Hematopoietic multipotent progenitor cell treated with erythropoietin and hydrocortisone succinate and interleukin-3 and kit ligand, for 15 days (in vitro differentiated cells): ENCODE data around the gene TMEM120A.
A peak's percentile ranks its signal among the peaks of the same experiment; 100 is the strongest.

Experiments
- DNase-seq: peaks from one replicate; pipeline ENCODE4 v3.0.0-alpha.2; 2015; ENCODE audit warnings: low spot score

Gene TMEM120A

DNA sequence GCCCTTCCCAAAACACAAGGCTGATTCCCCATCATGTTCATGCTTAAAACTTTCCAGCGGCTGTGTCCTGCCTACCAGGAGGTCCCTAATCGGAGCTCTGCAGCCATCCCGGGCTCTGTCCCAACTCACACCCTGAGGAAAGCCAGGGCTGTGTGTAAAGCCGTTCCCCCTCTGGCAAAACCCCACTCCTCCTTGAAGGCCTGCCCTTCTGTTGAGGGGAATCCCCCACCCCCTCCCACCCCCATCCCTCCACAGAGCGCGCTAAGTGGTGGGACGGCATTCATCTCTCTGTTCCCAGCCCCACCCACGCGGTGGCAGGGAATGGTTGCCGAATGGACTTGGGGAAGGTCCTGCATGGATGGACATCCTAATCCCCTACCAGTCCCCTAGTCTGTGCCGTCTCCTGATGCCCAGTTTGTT lies 667 bp upstream of the TMEM120A start:
- DNase-seq = no peak

DNA sequence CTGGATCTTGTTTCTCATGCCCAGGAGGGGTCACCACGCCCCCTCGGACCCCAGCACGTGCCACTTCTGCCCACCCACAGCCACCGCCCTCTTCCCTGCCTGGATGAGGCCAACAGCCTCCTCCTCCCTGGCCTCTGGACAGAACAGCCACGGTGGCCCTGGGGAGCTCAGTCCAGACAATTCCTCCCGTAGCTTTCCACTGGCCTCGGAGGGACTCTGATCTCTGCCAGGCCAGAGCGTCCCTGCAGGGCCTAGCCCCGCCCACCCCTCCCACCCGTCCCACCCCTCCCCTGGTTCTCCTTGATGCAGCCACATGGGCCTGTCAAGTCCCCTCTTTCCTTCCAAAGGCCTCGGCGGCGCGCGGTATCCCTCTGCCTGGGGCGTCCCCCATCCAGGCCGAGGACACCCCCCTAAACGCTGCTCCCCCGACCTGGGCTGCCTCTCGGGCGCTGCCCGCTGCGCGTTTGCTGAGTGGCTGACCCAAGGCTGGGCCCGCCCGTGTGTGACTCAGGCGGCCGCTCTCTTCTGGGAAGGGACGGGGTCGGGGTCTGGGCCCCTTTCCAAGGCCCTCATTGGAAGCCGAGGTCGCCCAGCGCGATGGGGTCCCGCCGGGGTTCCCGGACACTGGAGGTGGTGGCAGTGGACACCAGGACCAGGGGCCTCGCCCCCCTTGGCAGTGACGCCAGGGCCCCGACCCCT lies 557 bp downstream of the TMEM120A start:
- DNase-seq = no peak

DNA sequence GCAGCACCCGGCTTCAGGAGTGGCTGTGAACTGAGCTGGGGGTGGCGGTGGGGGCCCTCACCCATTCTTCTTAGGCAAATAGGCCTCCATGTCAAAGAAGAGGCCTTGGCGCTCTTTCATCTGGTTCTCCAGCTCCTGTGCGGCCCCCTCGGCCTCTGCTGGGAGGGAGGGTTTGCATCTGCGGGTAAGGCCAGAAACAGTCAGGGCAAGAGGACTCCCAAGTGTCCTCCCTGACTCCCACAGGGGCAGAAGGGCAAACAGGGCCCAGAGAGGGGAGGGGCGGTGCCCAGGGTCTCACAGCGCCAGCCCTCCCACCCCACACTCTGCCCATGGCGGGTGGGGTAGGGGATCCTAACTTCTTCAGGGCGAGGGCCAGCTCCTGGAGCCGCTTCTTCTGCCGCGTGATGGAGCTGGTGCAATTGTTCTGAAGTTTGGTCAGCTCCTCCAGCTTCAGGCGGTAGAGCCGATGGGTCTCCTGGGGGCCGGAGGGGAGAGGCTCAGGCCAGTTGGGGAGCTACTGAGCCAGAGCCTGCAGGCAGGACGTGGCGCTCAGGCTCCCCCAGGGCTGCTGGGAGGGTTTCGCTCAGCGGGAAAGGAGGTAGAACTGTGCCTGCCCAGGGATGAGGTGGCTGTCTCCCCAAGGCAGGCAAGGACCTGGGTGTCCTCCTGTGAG lies 2.2 kb downstream of the TMEM120A start:
- no peak for DNase-seq

DNA sequence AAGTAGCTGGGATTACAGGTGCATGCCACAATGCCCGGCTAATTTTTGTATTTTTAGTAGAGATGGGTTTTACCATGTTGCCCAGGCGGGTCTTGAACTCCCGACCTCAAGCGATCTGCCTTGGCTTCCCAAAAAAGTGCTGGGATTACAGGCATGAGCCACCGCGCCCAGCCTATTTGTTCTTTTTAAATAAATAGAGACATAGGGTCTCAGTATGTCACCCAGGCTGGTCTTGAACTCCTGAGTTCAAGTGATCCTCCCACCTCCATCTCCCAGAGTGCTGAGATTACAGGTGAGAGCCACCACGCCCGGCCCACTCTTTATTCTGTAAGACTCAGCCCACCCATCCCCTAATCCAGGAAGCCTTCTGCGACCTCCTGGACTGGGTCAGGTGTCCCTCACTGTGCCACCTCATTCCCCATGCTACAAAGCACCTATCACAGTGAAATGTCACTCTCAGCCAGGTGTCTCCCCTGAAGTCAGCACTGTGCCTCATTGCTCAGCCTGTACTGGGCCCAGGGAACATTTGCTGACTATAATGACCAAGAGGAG lies 2.8 kb downstream of the TMEM120A start:
- no peak for DNase-seq

DNA sequence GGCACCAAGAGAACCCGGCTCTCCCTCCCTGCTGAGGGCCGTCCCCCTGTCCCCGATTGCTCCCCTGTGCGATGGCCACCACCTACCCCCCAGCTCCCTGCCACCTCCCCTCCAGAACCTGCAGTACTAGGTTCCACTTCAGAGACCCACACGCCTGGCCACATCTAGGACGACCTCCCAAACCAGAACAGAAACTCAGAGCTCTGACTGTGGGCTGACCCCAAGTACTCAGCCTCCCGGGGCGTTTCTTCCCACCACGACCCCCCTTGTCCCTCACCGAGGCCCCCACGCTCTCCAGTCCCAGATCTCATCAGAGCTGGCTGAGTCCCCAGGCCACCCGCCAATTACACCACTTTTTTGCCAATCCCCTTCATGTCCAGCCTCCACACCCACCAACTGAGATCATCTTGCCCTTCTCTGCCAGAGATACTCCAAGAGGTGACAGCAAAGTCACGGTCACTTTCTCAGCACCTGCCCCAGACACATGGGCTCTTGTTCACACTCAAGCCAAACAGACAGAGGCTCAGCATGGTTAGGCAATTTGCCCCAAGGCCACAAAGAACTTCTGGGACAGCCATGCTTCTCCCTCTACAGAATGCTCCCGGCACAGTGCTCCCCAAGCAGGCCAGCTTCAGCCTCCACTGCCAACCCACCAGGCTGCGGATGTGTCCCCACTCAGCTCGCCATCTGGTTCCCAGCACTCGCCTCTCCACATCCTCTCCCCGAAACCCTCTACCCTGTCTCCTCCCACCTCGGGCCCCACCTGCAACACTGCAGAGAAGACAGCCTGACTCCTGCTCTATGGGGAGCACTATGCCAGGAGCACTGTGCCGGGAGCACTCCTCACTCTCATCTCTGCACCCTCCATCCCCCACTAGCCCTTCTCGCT lies 4.7 kb downstream of the TMEM120A start:
- no peak for DNase-seq

DNA sequence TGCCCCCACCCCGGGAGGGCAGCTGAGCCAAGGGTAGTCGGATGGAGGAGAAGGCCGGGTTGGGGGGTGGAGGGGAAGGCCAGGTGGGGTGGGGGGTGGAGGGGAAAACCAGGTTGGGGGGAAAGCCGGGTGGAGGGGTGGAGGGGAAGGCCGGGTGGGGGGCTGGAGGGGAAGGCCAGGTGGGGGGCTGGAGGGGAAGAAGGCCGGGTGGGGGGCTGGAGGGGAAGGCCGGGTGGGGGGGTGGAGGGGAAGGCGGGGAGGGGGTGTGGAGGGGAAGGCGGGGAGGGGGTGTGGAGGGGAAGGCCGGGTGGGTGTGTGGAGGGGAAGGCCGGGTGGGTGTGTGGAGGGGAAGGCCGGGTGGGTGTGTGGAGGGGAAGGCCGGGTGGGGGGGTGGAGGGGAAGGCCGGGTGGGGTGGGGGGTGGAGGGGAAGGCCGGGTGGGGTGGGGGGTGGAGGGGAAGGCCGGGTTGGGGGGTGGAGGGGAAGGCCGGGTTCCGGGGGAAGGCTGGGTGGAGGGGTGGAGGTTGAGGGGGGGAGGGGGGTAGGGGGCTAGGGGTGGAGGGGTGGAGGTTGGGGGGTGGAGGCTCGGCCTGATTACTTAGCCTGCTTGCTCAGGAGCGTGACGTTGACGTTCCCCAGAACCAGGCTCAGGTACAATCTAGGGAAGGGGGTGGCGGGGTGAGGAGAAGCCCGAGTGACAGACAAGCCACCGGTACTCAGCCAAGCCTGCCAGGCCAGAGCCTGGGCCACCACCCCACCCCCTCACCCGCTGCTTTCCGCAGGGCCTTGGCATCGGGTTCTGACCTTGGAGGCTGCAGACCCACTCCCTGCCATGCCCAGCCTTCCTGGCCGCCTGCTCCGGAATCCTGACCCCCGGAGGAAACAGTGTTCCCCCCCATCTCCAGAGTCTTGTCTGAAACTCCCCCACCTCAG lies 5.6 kb downstream of the TMEM120A start:
- no peak for DNase-seq

DNA sequence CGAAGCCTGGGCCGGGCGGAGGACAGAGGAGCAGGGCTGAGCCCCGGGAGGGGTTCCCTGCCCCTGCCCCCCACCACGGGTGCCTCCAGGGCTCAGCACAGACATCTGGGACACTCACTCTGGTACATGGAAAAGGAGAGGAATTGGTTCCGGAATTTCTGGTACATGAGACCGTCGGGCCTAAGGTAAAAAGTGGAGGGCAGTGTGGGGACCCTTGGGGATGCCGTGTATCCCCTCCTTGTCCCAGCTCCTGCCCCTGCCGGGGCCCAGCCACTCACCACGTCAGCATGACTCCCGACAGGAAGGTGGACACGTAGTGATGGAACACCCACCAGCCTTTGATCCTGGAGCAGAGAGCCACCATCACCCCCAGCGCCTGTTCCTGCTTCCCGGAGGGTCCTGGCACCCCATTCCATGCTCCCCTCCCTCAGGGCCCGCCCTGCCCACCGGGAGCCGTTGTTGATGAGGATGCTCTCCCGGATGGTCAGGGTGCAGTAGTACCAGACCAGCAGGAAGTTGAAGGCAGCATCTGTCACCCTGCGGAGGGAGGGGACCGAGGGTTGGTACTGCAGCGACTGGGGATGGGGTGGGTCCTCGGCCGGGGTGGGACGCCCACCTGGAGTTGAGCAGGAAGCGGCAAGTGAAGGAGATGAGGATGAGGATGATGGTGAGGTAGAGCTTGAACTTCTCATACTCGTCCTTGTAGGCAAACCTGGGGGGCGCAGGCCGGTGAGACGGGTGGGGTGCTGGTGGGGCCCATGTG lies 6.4 kb downstream of the TMEM120A start:
- DNase-seq = no peak

DNA sequence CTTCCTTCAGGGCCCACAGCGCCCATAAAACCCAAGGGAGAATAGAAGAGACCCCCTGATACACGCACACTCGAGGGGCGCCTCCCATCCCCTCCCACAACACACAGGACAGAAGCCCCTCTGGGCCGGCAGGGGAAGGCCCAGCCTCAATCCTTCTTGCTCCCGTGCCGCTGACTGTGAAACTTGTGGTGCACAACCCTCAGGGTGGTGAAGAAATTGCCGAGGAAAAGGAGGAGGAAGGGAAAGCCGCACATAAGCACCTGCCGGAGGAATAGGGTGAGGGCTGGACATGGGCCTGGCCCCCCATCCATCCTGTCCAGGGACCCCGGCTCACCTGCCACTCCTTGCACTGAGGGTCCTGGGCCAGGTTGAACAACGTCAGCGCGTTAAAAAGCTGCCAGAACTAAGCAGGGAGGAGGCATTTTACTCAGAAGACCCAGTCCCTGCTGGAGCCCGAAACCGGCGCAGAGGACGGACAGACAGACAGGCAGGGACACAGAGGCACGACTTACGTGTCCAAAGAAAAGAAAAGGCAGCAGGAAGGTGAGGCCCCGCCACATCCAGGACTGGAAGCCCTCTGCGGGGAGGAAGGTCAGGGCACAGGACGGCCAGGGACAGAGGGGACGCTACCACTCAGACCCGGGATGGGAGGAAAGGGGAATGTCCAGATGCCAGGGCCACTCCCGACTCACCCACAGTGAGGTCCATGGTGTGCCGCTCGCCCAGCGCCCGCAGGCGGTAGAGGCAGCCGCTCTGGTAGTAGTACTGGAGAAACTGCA lies 7.2 kb downstream of the TMEM120A start:
- DNase-seq = no peak

DNA sequence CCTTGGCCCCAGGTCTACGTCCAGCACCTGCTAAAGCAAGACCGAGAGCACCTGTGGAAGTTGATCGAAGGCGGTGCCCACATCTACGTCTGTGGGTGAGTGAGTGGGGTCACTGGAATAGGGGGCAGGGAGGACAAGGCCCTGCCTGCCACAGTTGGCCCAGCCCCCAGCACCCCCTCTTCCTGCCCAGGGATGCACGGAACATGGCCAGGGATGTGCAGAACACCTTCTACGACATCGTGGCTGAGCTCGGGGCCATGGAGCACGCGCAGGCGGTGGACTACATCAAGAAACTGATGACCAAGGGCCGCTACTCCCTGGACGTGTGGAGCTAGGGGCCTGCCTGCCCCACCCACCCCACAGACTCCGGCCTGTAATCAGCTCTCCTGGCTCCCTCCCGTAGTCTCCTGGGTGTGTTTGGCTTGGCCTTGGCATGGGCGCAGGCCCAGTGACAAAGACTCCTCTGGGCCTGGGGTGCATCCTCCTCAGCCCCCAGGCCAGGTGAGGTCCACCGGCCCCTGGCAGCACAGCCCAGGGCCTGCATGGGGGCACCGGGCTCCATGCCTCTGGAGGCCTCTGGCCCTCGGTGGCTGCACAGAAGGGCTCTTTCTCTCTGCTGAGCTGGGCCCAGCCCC lies 8.1 kb downstream of the TMEM120A start:
- DNase-seq = no peak

DNA sequence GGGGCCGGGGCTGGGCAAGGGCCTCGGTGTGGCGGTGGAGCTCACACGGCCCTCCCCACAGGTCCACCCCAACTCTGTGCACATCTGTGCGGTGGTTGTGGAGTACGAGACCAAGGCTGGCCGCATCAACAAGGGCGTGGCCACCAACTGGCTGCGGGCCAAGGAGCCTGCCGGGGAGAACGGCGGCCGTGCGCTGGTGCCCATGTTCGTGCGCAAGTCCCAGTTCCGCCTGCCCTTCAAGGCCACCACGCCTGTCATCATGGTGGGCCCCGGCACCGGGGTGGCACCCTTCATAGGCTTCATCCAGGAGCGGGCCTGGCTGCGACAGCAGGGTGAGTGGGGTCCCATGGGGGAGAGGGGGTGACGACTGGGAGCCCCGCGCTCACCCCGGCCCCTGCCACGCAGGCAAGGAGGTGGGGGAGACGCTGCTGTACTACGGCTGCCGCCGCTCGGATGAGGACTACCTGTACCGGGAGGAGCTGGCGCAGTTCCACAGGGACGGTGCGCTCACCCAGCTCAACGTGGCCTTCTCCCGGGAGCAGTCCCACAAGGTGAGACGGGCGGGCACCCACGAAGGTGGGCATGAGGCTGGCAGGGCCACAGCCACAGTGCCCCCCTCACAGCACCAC lies 8.8 kb downstream of the TMEM120A start:
- peak; percentile 29 for DNase-seq

DNA sequence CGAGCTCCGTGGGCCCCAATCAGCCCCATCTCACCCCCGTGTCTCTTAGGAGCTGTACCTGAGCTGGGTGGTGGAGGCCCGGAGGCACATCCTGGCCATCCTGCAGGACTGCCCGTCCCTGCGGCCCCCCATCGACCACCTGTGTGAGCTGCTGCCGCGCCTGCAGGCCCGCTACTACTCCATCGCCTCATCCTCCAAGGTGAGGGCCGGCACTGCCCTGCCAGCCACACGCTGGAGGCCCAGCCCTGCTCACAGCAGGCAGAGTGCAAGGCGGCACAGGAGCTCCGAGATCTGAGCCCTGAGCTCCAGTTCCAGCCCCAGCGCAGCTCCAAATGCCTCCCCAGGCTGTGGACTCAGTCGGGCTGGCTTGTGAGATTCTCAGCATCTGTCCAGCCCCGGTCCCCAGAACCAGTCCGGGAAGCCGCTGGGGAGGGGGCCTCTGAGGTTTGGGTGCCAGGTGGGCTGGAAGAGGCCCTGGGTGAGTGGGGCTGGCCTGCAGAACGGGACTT lies 9.3 kb downstream of the TMEM120A start:
- no peak for DNase-seq

DNA sequence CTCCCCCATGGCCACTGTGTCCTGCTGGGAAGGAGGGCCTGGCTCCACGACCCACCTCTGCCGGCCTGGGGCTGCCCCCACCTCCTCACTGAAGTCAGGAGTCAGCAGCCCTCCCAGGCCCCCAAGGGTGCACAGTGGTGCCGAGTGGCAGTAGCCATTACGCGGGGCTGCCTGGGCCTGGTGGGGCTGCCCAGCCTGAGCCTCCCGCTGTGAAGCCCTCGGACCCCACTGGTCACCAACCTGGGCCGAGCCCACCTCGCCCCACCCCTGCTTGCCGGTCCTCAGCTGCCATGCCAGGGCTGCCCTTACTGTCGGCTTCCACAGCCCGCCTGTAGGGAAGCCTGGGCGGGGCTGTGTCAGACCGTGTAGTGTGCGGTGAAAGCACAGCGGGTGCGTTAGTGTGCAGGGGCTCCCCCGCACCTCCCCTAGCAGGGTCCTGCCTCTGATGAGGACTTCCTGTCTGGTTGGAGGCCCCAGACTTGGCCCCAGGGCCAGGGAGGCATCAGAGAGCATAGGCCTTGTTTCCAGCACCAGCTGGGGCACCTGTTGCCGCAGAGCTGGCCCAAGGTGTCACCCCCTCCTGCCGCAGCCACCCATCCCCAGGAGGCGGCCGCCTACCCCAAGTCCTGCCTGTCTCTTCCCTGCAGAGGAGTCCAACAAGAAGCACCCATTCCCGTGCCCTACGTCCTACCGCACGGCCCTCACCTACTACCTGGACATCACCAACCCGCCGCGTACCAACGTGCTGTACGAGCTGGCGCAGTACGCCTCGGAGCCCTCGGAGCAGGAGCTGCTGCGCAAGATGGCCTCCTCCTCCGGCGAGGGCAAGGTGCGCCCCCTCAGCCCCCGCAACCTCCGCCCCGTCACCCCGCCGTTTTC lies 10.0 kb downstream of the TMEM120A start:
- no peak for DNase-seq

DNA sequence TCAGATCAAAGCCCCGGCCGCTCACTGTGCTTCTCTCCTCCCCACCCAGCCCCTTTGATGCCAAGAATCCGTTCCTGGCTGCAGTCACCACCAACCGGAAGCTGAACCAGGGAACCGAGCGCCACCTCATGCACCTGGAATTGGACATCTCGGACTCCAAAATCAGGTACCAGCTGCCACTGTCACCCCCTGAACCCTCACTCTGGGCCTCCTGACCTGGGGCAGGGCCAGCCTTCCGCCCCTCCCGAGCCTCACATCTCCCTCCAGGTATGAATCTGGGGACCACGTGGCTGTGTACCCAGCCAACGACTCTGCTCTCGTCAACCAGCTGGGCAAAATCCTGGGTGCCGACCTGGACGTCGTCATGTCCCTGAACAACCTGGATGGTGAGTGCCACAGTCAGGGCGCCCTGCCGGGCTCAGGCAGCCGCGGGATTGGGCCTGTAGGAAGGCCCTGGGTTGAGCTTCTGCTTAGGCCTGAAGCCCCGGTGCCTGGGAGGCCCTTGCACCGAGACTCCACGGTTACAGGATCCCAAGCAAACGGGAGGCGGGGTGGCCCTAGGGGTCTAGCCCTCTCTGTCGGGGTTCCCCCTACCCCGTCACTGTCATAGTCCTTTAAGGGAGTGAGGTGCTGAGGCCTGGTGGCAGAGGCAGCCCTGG lies 10.8 kb downstream of the TMEM120A start:
- no peak for DNase-seq

DNA sequence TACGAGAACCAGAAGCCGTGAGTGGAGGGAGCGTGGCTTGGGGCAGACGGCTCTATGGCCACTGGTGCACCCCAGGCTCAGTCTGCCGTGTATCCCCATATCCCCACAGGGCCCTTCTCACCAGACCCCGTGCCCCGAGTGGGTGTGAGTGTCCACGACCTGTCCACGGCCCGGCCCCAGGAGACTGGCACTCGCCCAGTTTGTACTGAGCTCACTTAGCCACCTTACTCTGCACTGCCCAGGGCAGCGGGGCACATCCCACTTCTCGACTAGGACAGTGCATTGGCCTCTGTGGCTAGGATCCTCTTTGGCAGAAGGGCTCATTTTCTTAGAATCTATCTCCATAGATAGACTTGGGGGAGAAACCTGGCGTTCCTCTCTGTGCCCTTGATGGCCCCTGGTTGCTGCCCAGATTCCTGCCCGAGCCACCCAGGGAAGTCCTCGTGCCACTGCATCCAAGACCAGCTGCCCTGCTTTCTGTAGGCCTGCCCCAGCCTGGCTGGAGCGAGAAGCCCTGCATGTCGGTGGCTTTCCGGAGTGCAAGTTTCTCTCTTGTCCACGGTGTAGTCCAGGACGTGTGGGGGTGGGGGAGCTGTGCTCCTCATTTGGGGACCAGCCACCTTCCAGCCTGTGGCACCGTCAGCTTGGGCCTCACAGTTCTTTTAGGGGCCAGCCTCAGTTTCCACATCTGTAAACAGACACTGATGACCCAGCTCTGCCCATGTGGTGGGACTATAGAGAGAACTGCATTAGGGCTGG lies 11.9 kb downstream of the TMEM120A start:
- DNase-seq = no peak

DNA sequence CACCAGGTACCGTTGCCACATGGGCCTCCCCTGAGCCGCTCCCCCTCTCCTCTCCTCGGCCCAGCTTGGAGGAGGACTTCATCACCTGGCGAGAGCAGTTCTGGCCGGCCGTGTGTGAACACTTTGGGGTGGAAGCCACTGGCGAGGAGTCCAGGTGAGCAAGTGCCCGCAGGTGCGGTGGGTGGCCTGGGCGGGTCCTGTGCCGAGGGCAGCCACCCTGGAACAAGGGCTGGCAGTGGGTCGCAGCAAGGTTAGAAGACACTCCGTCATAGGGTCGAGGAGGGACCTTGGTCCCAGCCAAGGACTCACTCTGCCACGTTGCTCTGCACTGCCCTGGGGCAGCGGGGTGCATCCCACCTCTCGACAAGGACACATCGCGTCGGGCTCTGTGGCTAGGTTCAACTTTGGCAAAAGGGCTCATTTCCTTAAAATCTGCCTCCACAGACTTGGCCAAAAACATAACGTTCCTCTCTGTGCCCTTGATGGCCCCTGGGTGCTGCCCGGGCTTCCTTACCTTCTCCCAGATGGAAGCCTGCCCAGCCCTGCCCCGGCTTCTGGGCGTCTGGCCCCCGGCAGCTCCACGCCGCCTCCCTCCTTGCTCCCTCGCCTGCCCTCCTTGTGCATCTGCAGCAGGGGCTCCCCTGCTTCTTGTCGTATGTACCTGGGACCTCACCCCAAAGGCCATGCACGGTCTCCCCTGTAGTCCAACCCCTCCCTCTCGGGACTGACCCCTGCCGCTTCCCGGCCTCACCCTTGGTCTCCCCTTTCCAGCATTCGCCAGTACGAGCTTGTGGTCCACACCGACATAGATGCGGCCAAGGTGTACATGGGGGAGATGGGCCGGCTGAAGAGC lies 12.7 kb downstream of the TMEM120A start:
- DNase-seq = no peak

DNA sequence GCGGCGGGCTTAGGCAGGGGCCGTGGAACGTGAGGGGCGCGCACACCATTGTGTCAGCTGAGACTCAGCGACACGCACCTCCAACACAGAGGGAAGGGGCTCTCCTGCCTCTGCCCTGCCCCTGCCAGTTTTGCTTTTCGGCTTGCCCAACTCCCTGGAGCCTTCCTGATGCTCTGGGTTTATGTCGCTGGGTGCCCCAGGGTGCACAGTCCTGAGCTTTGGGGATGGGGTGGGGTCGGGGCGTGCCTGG lies 13.3 kb downstream of the TMEM120A start:
- DNase-seq = no peak
